HAP-1 (cell line): ENCODE data around the gene NME5.
A peak's percentile ranks its signal among the peaks of the same experiment; 100 is the strongest.
"Not testable (repeated sequence)": the region's sequence is repeated elsewhere in the genome, so short reads cannot be mapped to it uniquely, and the experiment has no call there.

Experiments used
- DNase-seq, 2 experiments: peaks; one replicate each; pipeline ENCODE4 v3.0.0-alpha.2; 2016 to 2020; ENCODE audit warnings: low spot score in 2 of 2
- H3K27me3 ChIP-seq: fragments of 250-450 bp; sonication (Bioruptor Pico); 2 replicates; pipeline ENCODE4 v1.5.1; 2020; ENCODE audit warnings: low read depth, mild to moderate bottlenecking, moderate library complexity
- H3K36me3 ChIP-seq: fragments of 250-450 bp; sonication (Bioruptor Pico); replicated peaks from 2 replicates; pipeline ENCODE4 v1.5.1; 2020; ENCODE audit warnings: mild to moderate bottlenecking
- H3K4me1 ChIP-seq: fragments of 250-450 bp; sonication (Bioruptor Pico); 2 replicates; pipeline ENCODE4 v1.5.1; 2020; ENCODE audit warnings: mild to moderate bottlenecking
- H3K4me3 ChIP-seq: fragments of 250-450 bp; sonication (Bioruptor Pico); 2 replicates; pipeline ENCODE4 v1.5.1; 2020; ENCODE audit warnings: mild to moderate bottlenecking, moderate library complexity
- H3K9me3 ChIP-seq: fragments of 250-450 bp; sonication (Bioruptor Pico); 2 replicates; pipeline ENCODE4 v1.5.1; 2020; ENCODE audit warnings: mild to moderate bottlenecking, moderate library complexity
- in situ Hi-C: fragments of 300-500 bp; cut with MboI; formaldehyde crosslinking; loops from 3 replicates; pipeline ENCODE4 v1.14.3; 2020; ENCODE audit warnings: low sequenced_read_pairs, inconsistent platforms, mixed read lengths

The NME5 gene

GRCh38 chr5:138083702-138084101 is 55.5 kb downstream of the NME5 start, which contains the start of gene WNT8A:
Gene WNT8A, plus strand, starts transcription at chr5:138084033. Its CDS starts 95 bp downstream, at chr5:138084128.
- Histone ChIP-seq H3K9me3 (no peaks in the 10 kb centered on the region), H3K4me1 (no peaks in the 10 kb centered on the region), H3K36me3 (no peaks in the 10 kb centered on the region), H3K4me3 (no peak within 1 kb of the TSS), H3K27me3 (no peaks in the 10 kb centered on the region)
- no peak for DNase-seq
- in situ Hi-C loops, result no loop called here

- in situ Hi-C loops, result no loop called here
- Histone ChIP-seq H3K27me3 (no peaks in the 10 kb centered on the region), H3K4me1 (no peaks in the 10 kb centered on the region), H3K36me3 (no peaks in the 10 kb centered on the region), H3K9me3 (peaks cover 2% of the 10 kb centered on the region; the same call in 1 of the 2 replicates), H3K4me3 (no peak overlapping the region)
- peak in 1 of 2 experiments; percentile 10 for DNase-seq
Observed at GRCh38 chr5:138082033-138082432, 57.2 kb downstream of the NME5 start.

- in situ Hi-C loops, result loop anchor here (5.0 kb wide), 1 partner anchor 54 kb away; no protein-coding TSS in a partner anchor
- no peaks in the 10 kb centered on the region for H3K27me3 ChIP-seq
- H3K4me1 ChIP-seq, result no peaks in the 10 kb centered on the region
- H3K4me3 ChIP-seq, result no peak overlapping the region
- no peaks in the 10 kb centered on the region for H3K36me3 ChIP-seq
- peaks cover 2% of the 10 kb centered on the region; the same call in 1 of the 2 replicates for H3K9me3 ChIP-seq
- no peak for DNase-seq
Observed at GRCh38 chr5:138078006-138078643, 61.1 kb downstream of the NME5 start.

- Histone ChIP-seq H3K36me3 (no peaks in the 10 kb centered on the region), H3K4me1 (no peaks in the 10 kb centered on the region), H3K27me3 (no peaks in the 10 kb centered on the region), H3K4me3 (no peak overlapping the region), H3K9me3 (peaks cover 2% of the 10 kb centered on the region; the same call in 1 of the 2 replicates)
- DNase-seq, result peak; percentile 68 to 76
- in situ Hi-C loops, result loop anchor here (5.0 kb wide), 1 partner anchor 55 kb away; no protein-coding TSS in a partner anchor
Observed at GRCh38 chr5:138077064-138077696, 62.0 kb downstream of the NME5 start.

GRCh38 chr5:138070026-138070425 is 69.2 kb downstream of the NME5 start:
- H3K36me3 ChIP-seq, DNase-seq, H3K27me3 ChIP-seq, H3K4me1 ChIP-seq, H3K4me3 ChIP-seq, H3K9me3 ChIP-seq: not testable (repeated sequence)
- in situ Hi-C loops, result loop anchor here (25.0 kb wide), 1 partner anchor 433 kb away; no protein-coding TSS in a partner anchor

GRCh38 chr5:138068742-138069600 is 70.3 kb downstream of the NME5 start:
- no peaks in the 10 kb centered on the region for H3K4me1 ChIP-seq
- H3K9me3 ChIP-seq, result no peaks in the 10 kb centered on the region
- peak; percentile 68 to 88 for DNase-seq
- no peak overlapping the region for H3K4me3 ChIP-seq
- in situ Hi-C loops, result loop anchor here (25.0 kb wide), 1 partner anchor 432 kb away; no protein-coding TSS in a partner anchor
- no peaks in the 10 kb centered on the region for H3K27me3 ChIP-seq
- H3K36me3 ChIP-seq, result no peaks in the 10 kb centered on the region

- H3K4me3 ChIP-seq, result no peak overlapping the region
- no peaks in the 10 kb centered on the region for H3K36me3 ChIP-seq
- no peaks in the 10 kb centered on the region for H3K27me3 ChIP-seq
- H3K4me1 ChIP-seq, result no peaks in the 10 kb centered on the region
- in situ Hi-C loops, result loop anchor here (25.0 kb wide), 1 partner anchor 431 kb away; no protein-coding TSS in a partner anchor
- DNase-seq, result no peak
- H3K9me3 ChIP-seq, result no peaks in the 10 kb centered on the region
Observed at GRCh38 chr5:138067945-138068344, 71.3 kb downstream of the NME5 start.
